ENCODE measurements around the gene FGD5.

DNA sequence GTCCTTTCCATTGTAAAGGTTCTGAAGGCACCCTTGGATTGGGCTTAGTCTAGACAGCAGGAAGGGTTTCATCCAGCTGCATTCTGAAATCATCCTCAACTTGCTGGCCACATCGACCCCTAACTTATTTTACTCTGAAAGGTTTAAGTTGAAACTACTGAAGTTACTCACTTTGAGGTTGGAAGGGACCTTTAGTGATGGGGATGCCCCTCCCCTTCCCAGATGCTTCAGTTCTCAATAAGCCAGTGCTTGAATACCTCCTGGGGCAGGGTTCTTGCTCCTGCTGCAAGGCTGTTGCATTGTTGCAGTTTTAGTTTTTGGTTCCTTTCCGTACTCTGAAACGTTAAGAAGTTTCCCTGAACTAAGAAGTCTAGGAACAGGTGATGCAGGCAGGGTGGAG, 26.4 kb downstream of the FGD5 start:
- TF ChIP-seq CTCF (IDR thresholded peaks at IDR 0.05; ENCODE audit: low read length) (no peak), EZH2phosphoT487 (IDR thresholded peaks at IDR 0.05; ENCODE audit: low read length) (no peak), EZH2 (optimal IDR thresholded peaks at IDR 0.05; ENCODE audit: low read depth, low read length) (no peak)
